ENCODE results near the gene FLOT2. TPM values are rescaled to one million over a fixed set of nuclear protein-coding genes. Genes with fewer than 3 reads are reported as not detected.
"Not testable (repeated sequence)": the region's sequence is repeated elsewhere in the genome, so short reads cannot be mapped to it uniquely, and the experiment has no call there.

Gene FLOT2
- total and polyA plus RNA-seq, 4 donors: 46.2 to 226 (median 121) TPM

- H3K27me3 ChIP-seq (ENCODE audit: control insufficient read depth in 3 of 3, insufficient read depth in 3 of 3, low read length in 2 of 3): no peaks in the 10 kb centered on the region
- TF ChIP-seq CTCF (IDR thresholded peaks at IDR 0.05; ENCODE audit: control extremely low read depth, extremely low read depth): no peak
- no peak for ATAC-seq (ENCODE audit: insufficient read depth, low FRiP score)
- H3K4me1 ChIP-seq (ENCODE audit: control insufficient read depth in 5 of 5, insufficient read depth in 5 of 5, low read length in 5 of 5): peaks cover 0 to 25% (median 5%) of the 10 kb centered on the region in 5 donors
- no peak overlapping the region for H3K9ac ChIP-seq (ENCODE audit: insufficient read depth in 1 of 2, low read length in 2 of 2)
- no peak for DNase-seq
- WGBS, 2 donors: 46 to 49% methylated on average over 3 of the region's 3 CpGs
- no peaks in the 10 kb centered on the region for H3K9me3 ChIP-seq (ENCODE audit: control insufficient read depth in 4 of 4, insufficient read depth in 3 of 4, low read length in 3 of 4)
- peaks cover 0 to 6% (median 3%) of the 10 kb centered on the region in 4 donors for H3K36me3 ChIP-seq (ENCODE audit: control insufficient read depth in 4 of 4, insufficient read depth in 4 of 4, low read length in 4 of 4)
- H3K27ac ChIP-seq (ENCODE audit: low read depth in 1 of 2, low read length in 1 of 2): peak overlapping the region in 1 of 2 donors; percentile 94
- H3K4me3 ChIP-seq: no peak overlapping the region
Observed at GRCh38 chr17:28895794-28896447, 1.6 kb downstream of the FLOT2 start.

GRCh38 chr17:28893248-28894183 is 4.0 kb downstream of the FLOT2 start:
- peak overlapping the region in 1 of 2 donors; percentile 95 for H3K27ac ChIP-seq (ENCODE audit: low read depth in 1 of 2, low read length in 1 of 2)
- 33 to 53% methylated on average over 16 of the region's 16 CpGs for WGBS, 2 donors
- H3K9ac ChIP-seq (ENCODE audit: insufficient read depth in 1 of 2, low read length in 2 of 2); H3K9me3 ChIP-seq (ENCODE audit: control insufficient read depth in 4 of 4, insufficient read depth in 3 of 4, low read length in 3 of 4); DNase-seq; ATAC-seq (ENCODE audit: insufficient read depth, low FRiP score); H3K27me3 ChIP-seq (ENCODE audit: control insufficient read depth in 3 of 3, insufficient read depth in 3 of 3, low read length in 2 of 3); H3K4me3 ChIP-seq; H3K36me3 ChIP-seq (ENCODE audit: control insufficient read depth in 4 of 4, insufficient read depth in 4 of 4, low read length in 4 of 4): not testable (repeated sequence)
- peaks cover 0 to 25% (median 5%) of the 10 kb centered on the region in 5 donors for H3K4me1 ChIP-seq (ENCODE audit: control insufficient read depth in 5 of 5, insufficient read depth in 5 of 5, low read length in 5 of 5)

- Histone ChIP-seq H3K27me3 (ENCODE audit: control insufficient read depth in 3 of 3, insufficient read depth in 3 of 3, low read length in 2 of 3) (no peaks in the 10 kb centered on the region), H3K4me1 (ENCODE audit: control insufficient read depth in 5 of 5, insufficient read depth in 5 of 5, low read length in 5 of 5) (peaks cover 0 to 20% (median 4%) of the 10 kb centered on the region in 5 donors), H3K27ac (ENCODE audit: low read depth in 1 of 2, low read length in 1 of 2) (no peak overlapping the region), H3K9ac (ENCODE audit: insufficient read depth in 1 of 2, low read length in 2 of 2) (no peak overlapping the region), H3K4me3 (no peak overlapping the region), H3K36me3 (ENCODE audit: control insufficient read depth in 4 of 4, insufficient read depth in 4 of 4, low read length in 4 of 4) (peaks cover 0 to 19% (median 4%) of the 10 kb centered on the region in 4 donors), H3K9me3 (ENCODE audit: control insufficient read depth in 4 of 4, insufficient read depth in 3 of 4, low read length in 3 of 4) (no peaks in the 10 kb centered on the region)
- DNase-seq (no peak), ATAC-seq (ENCODE audit: insufficient read depth, low FRiP score) (no peak)
- 88 to 91% methylated on average over 4 of the region's 4 CpGs for WGBS, 2 donors
- TF ChIP-seq CTCF (IDR thresholded peaks at IDR 0.05; ENCODE audit: control extremely low read depth, extremely low read depth): no peak
Observed at GRCh38 chr17:28892024-28892423, 5.5 kb downstream of the FLOT2 start.

- Histone ChIP-seq H3K9me3 (ENCODE audit: control insufficient read depth in 4 of 4, insufficient read depth in 3 of 4, low read length in 3 of 4) (no peaks in the 10 kb centered on the region), H3K27ac (ENCODE audit: low read depth in 1 of 2, low read length in 1 of 2) (no peak overlapping the region), H3K4me1 (ENCODE audit: control insufficient read depth in 5 of 5, insufficient read depth in 5 of 5, low read length in 5 of 5) (peaks cover 0 to 20% (median 0%) of the 10 kb centered on the region in 5 donors), H3K36me3 (ENCODE audit: control insufficient read depth in 4 of 4, insufficient read depth in 4 of 4, low read length in 4 of 4) (peaks cover 0 to 26% (median 4%) of the 10 kb centered on the region in 4 donors), H3K4me3 (no peak overlapping the region), H3K9ac (ENCODE audit: insufficient read depth in 1 of 2, low read length in 2 of 2) (no peak overlapping the region), H3K27me3 (ENCODE audit: control insufficient read depth in 3 of 3, insufficient read depth in 3 of 3, low read length in 2 of 3) (no peaks in the 10 kb centered on the region)
- TF ChIP-seq CTCF (IDR thresholded peaks at IDR 0.05; ENCODE audit: control extremely low read depth, extremely low read depth): no peak
- no peak for DNase-seq
- no peak for ATAC-seq (ENCODE audit: insufficient read depth, low FRiP score)
- 90% methylated on average over 1 of the region's 1 CpG for WGBS, 2 donors
Observed at GRCh38 chr17:28891201-28891600, 6.3 kb downstream of the FLOT2 start.
